GM12864 (cell line): Measurements from ENCODE around the gene DCXR.

Experiments used
- DNase-seq: peaks from one replicate; pipeline ENCODE4 v3.0.0-alpha.2; 2011; ENCODE audit warnings: low read depth
- H3K4me3 ChIP-seq: 2 replicates; pipeline ENCODE4 v1.5.1; 2011; ENCODE audit warnings: mild to moderate bottlenecking, low read depth, low read length, control low read depth
- TF ChIP-seq, protein P1 (sequence below): IDR thresholded peaks from 2 replicates; pipeline ENCODE4 v1.5.1; 2011; ENCODE audit warnings: low read depth, mild to moderate bottlenecking, moderate library complexity, low read length, control low read depth, inconsistent platforms; ENCODE audit errors: missing control alignments

DCXR gene

DNA sequence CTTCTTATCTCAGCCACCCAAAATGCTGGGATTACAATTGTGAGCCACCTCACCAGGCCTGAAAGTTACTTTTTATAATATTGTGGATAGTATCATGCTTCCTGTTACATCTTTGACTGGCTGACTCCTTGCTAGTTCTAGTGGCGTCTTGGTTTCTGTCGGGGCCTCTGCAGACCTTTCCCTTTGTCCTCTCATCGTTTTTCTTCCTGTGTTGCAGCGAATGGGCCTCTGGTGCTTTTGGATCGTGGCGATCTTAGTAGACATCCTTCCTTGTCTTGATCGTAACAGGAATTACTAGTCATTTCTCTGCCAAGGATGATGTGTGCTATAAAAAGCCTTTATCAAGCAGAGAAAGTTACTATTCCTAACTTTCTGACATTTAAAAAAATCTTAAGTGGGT, 39.3 kb downstream of the DCXR start:
- DNase-seq, result no peak
- H3K4me3 ChIP-seq, result no peak overlapping the region
- TF ChIP-seq, protein P1, sequence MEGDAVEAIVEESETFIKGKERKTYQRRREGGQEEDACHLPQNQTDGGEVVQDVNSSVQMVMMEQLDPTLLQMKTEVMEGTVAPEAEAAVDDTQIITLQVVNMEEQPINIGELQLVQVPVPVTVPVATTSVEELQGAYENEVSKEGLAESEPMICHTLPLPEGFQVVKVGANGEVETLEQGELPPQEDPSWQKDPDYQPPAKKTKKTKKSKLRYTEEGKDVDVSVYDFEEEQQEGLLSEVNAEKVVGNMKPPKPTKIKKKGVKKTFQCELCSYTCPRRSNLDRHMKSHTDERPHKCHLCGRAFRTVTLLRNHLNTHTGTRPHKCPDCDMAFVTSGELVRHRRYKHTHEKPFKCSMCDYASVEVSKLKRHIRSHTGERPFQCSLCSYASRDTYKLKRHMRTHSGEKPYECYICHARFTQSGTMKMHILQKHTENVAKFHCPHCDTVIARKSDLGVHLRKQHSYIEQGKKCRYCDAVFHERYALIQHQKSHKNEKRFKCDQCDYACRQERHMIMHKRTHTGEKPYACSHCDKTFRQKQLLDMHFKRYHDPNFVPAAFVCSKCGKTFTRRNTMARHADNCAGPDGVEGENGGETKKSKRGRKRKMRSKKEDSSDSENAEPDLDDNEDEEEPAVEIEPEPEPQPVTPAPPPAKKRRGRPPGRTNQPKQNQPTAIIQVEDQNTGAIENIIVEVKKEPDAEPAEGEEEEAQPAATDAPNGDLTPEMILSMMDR, result no peak

DNA sequence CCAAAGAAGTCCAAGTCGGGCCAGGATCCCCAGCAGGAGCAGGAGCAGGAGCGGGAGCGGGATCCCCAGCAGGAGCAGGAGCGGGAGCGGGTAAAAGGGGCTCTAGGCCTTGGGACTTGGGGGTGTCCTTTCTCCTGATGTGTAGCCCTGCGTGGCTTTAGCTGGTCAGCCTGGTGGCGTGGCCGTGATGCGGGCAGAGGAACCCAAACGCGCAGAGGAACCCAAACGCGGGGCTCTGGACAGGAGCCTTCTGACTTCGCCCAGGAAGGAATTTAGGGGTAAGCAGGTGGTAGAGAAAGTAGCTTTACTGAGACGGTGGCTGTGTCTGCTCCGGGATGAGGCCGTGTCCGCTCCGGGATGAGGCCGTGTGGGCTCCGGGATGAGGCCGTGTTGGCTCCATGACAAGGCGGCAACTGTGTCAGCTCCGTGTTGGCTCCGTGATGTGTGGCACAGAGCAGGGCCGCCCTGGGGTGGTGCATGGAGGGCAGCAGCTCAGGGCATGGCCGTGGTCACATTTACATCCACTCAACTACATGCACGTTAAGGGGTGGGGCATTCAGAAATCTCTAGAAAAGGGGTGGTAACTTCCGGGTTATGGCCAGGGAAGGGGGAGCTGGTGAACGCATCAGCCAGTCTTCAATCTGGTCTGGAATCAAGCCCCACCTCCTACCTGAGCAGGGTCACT, 40.6 kb downstream of the DCXR start:
- H3K4me3 ChIP-seq, result no peak overlapping the region
- TF ChIP-seq, protein P1, result no peak
- no peak for DNase-seq

DNA sequence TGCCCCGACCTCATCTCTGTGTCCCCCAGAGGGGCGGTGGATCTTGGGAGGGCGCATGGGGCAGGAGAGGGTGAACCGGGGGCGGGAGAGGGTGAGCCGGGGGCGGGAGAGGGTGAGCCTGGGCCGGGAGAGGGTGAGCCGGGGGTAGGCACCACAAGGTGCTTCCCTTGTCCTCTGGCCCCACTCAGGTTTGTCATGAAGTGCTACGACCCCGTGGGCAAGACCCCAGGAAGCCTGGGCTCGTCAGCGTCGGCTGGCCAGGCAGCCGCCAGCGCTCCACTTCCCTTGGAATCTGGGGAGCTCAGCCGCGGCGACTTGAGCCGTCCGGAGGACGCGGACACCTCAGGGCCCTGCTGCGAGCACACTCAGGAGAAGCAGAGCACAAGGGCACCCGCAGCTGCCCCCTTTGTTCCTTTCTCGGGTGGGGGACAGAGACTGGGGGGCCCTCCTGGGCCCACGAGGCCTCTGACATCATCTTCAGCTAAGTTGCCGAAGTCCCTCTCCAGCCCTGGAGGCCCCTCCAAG, 41.2 kb downstream of the DCXR start:
- TF ChIP-seq, protein P1, result no peak
- no peak for DNase-seq
- no peak overlapping the region for H3K4me3 ChIP-seq

DNA sequence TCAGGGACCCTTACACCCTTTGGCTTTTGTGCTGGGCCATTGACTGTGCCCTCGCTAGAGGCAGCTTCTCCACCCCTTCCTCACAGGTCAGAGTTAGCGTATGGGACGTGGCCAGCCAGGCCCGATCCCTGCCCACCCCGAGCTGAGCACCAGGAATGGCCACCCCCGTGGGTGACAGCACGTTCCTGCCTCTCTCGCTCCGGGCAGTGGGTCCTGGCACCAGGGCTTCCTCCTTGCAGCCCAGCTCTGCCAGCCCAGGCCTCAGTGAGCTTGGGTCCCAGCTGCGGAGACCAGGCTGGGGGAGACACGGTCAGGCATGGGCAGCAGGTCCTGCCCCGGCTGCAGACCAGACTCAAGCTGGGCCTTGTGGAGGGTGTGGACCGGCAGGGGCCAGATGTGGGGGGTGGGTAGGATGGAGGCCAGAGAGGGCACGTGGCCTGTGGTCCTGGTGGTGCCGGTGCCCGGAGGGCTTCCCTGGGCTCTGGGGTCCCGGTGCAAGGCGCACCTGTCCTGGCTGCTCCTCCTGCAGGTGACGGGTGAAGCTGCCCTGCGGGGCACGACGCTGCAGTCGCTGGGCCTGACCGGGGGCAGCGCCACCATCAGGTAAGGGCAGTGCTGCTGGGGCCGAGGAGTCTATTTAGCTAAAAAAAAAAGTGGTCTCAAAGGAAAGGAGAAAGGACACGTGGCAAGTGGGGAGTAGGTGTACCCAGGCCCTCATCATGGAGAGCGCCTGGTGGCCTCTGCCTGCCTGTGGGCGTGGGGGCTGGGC, 41.9 kb downstream of the DCXR start:
- no peak overlapping the region for H3K4me3 ChIP-seq
- TF ChIP-seq, protein P1, result no peak
- DNase-seq, result no peak

DNA sequence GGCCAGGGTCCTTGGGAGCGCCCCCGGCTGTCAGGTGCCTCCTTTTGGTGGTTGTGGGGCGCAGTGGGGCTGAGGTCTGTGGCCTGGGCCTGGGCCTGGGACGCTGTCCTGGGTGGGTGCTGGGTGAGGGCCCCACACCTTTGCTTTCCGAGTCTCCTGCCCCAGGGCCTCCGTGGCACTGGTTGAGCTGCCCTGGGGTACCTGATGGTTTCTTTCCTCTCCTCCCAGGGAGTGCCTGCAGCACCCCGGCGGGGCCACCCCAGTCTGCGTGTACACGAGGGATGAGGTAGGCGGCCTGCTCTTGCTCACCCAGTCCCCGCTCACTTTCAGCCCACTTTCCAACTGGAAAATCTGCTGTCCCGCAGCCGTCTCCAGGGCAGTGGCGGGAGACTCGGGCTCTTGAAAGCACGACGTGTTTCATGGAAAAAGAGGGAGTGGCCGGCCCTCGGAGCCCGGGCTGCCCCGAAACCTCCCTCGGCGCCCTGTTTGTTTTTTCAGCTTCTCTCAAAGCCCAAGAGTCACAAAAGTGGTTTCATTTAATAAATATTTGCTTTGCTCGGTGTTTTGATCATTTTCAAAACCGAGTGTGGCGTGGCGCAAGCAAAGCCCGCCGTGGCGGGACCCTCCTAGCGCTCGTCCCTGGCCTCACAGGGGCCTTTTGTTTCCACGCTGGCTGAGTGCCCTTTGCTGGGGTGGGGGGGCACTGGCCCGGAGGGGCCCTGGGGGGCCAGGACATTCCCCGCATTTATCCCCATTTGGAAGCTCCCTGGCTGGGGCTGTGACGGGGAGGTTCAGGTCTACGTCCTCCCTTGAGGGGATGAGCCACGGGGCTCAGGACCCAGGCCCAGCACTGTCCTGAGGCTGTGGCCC, 42.7 kb downstream of the DCXR start:
- TF ChIP-seq, protein P1, result no peak
- H3K4me3 ChIP-seq, result no peak overlapping the region
- no peak for DNase-seq

DNA sequence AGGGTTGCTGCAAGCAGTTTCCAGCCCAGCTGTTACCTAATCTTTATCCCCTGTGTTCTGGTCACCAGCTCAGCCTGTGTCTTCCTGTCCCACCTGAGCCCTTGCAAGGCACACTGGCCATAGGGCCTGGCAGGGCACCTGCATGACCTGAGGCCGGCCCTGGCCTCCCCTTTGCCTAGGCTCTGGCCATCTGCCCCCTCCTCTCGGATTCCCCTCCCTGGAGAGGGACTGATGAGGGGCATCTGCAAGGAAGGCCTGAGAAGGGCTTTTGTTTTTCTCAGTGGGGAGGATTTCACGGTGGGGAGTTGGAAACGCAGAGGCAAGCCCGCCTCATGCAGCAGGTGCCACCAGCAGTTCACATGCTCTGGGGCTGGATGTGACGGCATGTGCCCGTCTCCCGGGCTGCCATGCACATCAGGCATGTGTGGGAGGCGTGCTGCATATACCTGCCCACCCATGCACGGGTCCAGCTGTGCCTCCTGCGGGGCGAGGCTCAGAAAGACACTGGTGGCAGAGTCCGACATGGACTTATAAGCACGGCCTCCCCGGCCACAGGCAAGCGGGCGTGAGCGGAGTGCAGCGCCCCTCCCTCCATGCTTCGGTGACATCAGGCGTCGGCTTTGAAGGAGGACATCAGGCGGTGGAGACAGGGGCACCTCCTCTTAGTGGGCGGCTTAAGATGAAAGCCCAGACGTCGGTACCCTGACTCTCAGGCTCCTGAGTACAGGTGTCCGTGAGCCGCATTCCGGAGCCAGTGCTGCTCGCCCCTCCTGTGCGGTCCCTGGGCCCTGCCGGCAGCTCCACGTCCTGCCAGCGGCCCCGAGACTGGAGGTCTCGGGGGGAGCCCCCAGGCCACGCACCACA, 43.5 kb downstream of the DCXR start:
- DNase-seq, result no peak
- H3K4me3 ChIP-seq, result no peak overlapping the region
- TF ChIP-seq, protein P1, result no peak
